ENCODE results near the gene ASTN2. TPM values are rescaled to one million over a fixed set of nuclear protein-coding genes. Genes with fewer than 3 reads are reported as not detected.

Gene ASTN2
- total and polyA plus RNA-seq, 9 of the 15 experiments (the other 6 are each of a cell fraction or from before 2014, with no cell fraction given): 0.56 to 3.5 (median 1.9) TPM

GRCh38 chr9:117405950-117406705 lies 8.7 kb downstream of the ASTN2 start:
- no peak for ATAC-seq
- Histone ChIP-seq H3K4me3 (no peak overlapping the region), H3K9me1 (ENCODE audit: control insufficient read depth, insufficient read depth, low read length) (no peaks in the 10 kb centered on the region), H3K9ac (ENCODE audit: insufficient read depth in 1 of 2, low read depth in 2 of 2, low read length in 2 of 2) (no peak overlapping the region), H3K27ac (ENCODE audit: extremely low read depth, low read depth, low read length) (no peak overlapping the region), H3K4me2 (ENCODE audit: insufficient read depth, low read length) (no peak overlapping the region), H3K9me3 (replicated peaks; ENCODE audit: control insufficient read depth, insufficient read depth, low read depth, low read length) (0 out of 2 replicates have a peak, but pooled peaks cover 2% of the 10 kb centered on the region), H3K36me3 (ENCODE audit: control insufficient read depth, insufficient read depth, low read length) (no peaks in the 10 kb centered on the region), H3K4me1 (replicated peaks in 1 of 2; ENCODE audit: control insufficient read depth in 2 of 2, insufficient read depth in 2 of 2, low read length in 2 of 2) (no peaks in the 10 kb centered on the region), H4K20me1 (replicated peaks; ENCODE audit: control insufficient read depth, insufficient read depth, low read length) (no peaks in the 10 kb centered on the region), H2AFZ (ENCODE audit: low read depth, low read length) (no peak overlapping the region), H3K79me2 (ENCODE audit: control insufficient read depth, insufficient read depth, low read length) (no peaks in the 10 kb centered on the region), H3K27me3 (ENCODE audit: control insufficient read depth in 2 of 2, insufficient read depth in 2 of 2, low read length in 2 of 2) (no peaks in the 10 kb centered on the region)
- DNase-seq (ENCODE audit: extremely low read depth in 1 of 4, low spot score in 3 of 4): no peak
- TF ChIP-seq RFX5 (IDR thresholded peaks at IDR 0.05; ENCODE audit: low read depth, low read length): no peak
- TF ChIP-seq MLX (CRISPR knock-in tag; conservative IDR thresholded peaks at IDR 0.05): no peak
- no peak for TF ChIP-seq ZNF766 (CRISPR knock-in tag; conservative IDR thresholded peaks at IDR 0.05)
- no peak for TF ChIP-seq UBTF (IDR thresholded peaks at IDR 0.05; ENCODE audit: borderline replicate concordance in 1 of 2, low read depth in 2 of 2, low read length in 2 of 2)
- TF ChIP-seq YBX1 (IDR thresholded peaks at IDR 0.05): no peak
- no peak for TF ChIP-seq LCOR (CRISPR knock-in tag; IDR thresholded peaks at IDR 0.05)
- no peak for TF ChIP-seq RNF2 (IDR thresholded peaks at IDR 0.05)
- no peak for TF ChIP-seq MLLT1 (IDR thresholded peaks at IDR 0.05)
- no peak for TF ChIP-seq CREB3L1 (IDR thresholded peaks at IDR 0.05; ENCODE audit: borderline replicate concordance, low read depth)
- TF ChIP-seq HCFC1 (IDR thresholded peaks at IDR 0.05; ENCODE audit: low read depth, low read length): no peak
- no peak for TF ChIP-seq RB1 (IDR thresholded peaks at IDR 0.05; ENCODE audit: low read depth)
- BruUV-seq (replicated peaks): no TSS peak
- 0% methylated on average over 7 of the region's 7 CpGs for WGBS (ENCODE audit: insufficient coverage, low coverage, missing lambda C conversion rate)
- intact Hi-C loops (cut with micrococcal nuclease): no loop called here
- no peak for FAIRE-seq
- ChIA-PET CTCF (ENCODE audit: low intra/inter-chr PET ratio) (no interaction called here), POLR2A (no interaction called here)
- in situ Hi-C loops (cut with MboI): no loop called here

Data from K562 (cell line).